Keratinocyte (primary cell): ENCODE results near the gene FAM47C. TPM values are rescaled to one million over a fixed set of nuclear protein-coding genes. Genes with fewer than 3 reads are reported as not detected.
"Not testable (repeated sequence)": the region's sequence is repeated elsewhere in the genome, so short reads cannot be mapped to it uniquely, and the experiment has no call there.

Source experiments
- DNase-seq: peaks from one replicate; pipeline ENCODE4 v3.0.0-alpha.2; 2011; ENCODE audit warnings: low read depth, missing footprints, low spot score
- FAIRE-seq: peaks from 2 replicates; lab custom pipeline; 2011; peaks lifted over from hg19 to GRCh38; lab: Jason Lieb, UNC
- H2AFZ ChIP-seq: 2 replicates; pipeline ENCODE4 v1.6.0; 2012; ENCODE audit warnings: low read length, control low read depth, inconsistent platforms; ENCODE audit not compliant: control insufficient read depth
- H3K27ac ChIP-seq: 2 replicates; pipeline ENCODE4 v1.5.1; 2011; ENCODE audit warnings: low read length; ENCODE audit not compliant: control insufficient read depth, insufficient read depth
- H3K27me3 ChIP-seq: 3 replicates; pipeline ENCODE4 v1.6.0; 2011; ENCODE audit warnings: low read length; ENCODE audit not compliant: control insufficient read depth, insufficient read depth; ENCODE audit errors: extremely low read depth
- H3K36me3 ChIP-seq, 2 experiments: 2 replicates in 1 of 2; 3 replicates in 1 of 2; pipeline ENCODE4 v1.5.1; 2011; ENCODE audit warnings: low read length in 2 of 2, mild to moderate bottlenecking in 1 of 2; ENCODE audit not compliant: control insufficient read depth in 2 of 2, insufficient read depth in 2 of 2; ENCODE audit errors: extremely low read depth in 1 of 2
- H3K4me1 ChIP-seq: 3 replicates; pipeline ENCODE4 v1.5.1; 2011; ENCODE audit warnings: low read length; ENCODE audit not compliant: control insufficient read depth, insufficient read depth; ENCODE audit errors: extremely low read depth
- H3K4me2 ChIP-seq: 3 replicates; pipeline ENCODE4 v1.6.0; 2011; ENCODE audit warnings: low read depth, low read length; ENCODE audit not compliant: control insufficient read depth, insufficient read depth; ENCODE audit errors: extremely low read depth
- H3K4me3 ChIP-seq, 3 experiments: fragments of 200-600 bp in 1 of 3; sonication (generic) in 1 of 3; 2 replicates in 2 of 3; 3 replicates in 1 of 3; pipeline ENCODE4 v1.5.1; 2011 to 2016; ENCODE audit warnings: low read length in 3 of 3, mild to moderate bottlenecking in 3 of 3, control low read depth in 2 of 3, inconsistent platforms in 1 of 3, low read depth in 1 of 3, mixed read lengths in 1 of 3, mixed run types in 1 of 3, moderate library complexity in 1 of 3; ENCODE audit not compliant: control insufficient read depth in 2 of 3, insufficient read depth in 2 of 3; ENCODE audit errors: extremely low read depth in 1 of 3
- H3K79me2 ChIP-seq: 2 replicates; pipeline ENCODE4 v1.6.0; 2012; ENCODE audit warnings: low read length; ENCODE audit not compliant: control insufficient read depth, insufficient read depth
- H3K9ac ChIP-seq: 3 replicates; pipeline ENCODE4 v1.6.0; 2011; ENCODE audit warnings: low read length; ENCODE audit not compliant: control insufficient read depth, insufficient read depth; ENCODE audit errors: extremely low read depth
- H3K9me1 ChIP-seq: 3 replicates; pipeline ENCODE4 v1.6.0; 2011; ENCODE audit warnings: low read length; ENCODE audit not compliant: control insufficient read depth, insufficient read depth; ENCODE audit errors: extremely low read depth
- H3K9me3 ChIP-seq: 2 replicates; pipeline ENCODE4 v1.5.1; 2012; ENCODE audit warnings: low read depth, low read length; ENCODE audit not compliant: control insufficient read depth
- H4K20me1 ChIP-seq: 3 replicates; pipeline ENCODE4 v1.6.0; 2011; ENCODE audit warnings: low read length; ENCODE audit not compliant: control insufficient read depth, insufficient read depth; ENCODE audit errors: extremely low read depth
- EZH2 ChIP-seq: IDR thresholded peaks from one replicate; pipeline ENCODE4 v1.6.1; 2012; ENCODE audit warnings: inconsistent platforms, mild to moderate bottlenecking, low read length, moderate library complexity
- dilution Hi-C: fragments of 300-500 bp; cut with MboI; formaldehyde crosslinking; loops from one replicate; pipeline ENCODE4 v1.7.0; 2020; ENCODE audit warnings: low sequenced_read_pairs; ENCODE audit not compliant: extremely low pct_ligation_motif_present
- polyA plus RNA-seq, 5 experiments: library from polyadenylated mRNA; depleted of rRNA in 3 of 5; stranded (reverse) in 3 of 5; stranded (forward) in 1 of 5; unstranded in 1 of 5; fragments of >200 nt; gene quantifications; 1 replicate in 1 of 5; 2 replicates in 3 of 5; 3 replicates in 1 of 5; pipeline versions ENCODE4 v1.2.1 to v1.2.3, GENCODE V29; 2011 to 2012; ENCODE audit warnings: missing spikeins in 2 of 5, low read depth in 1 of 5, low replicate concordance in 1 of 5
- TF ChIP-seq, protein P1 (sequence below), 3 experiments: IDR thresholded peaks in 1 of 3; conservative IDR thresholded peaks in 1 of 3; optimal IDR thresholded peaks in 1 of 3; 2 replicates in 2 of 3; 3 replicates in 1 of 3; pipeline versions ENCODE3 to v1.5.1; 2011; ENCODE audit warnings: low read length in 3 of 3, mild to moderate bottlenecking in 3 of 3, moderate library complexity in 2 of 3, control low read depth in 1 of 3, inconsistent platforms in 1 of 3; ENCODE audit not compliant: insufficient read depth in 2 of 3; ENCODE audit errors: extremely low read depth in 1 of 3

Gene FAM47C
- polyA plus RNA-seq, 1 donor (not counting 4 experiments of a cell fraction or from before 2014, with no cell fraction given): not detected

DNA sequence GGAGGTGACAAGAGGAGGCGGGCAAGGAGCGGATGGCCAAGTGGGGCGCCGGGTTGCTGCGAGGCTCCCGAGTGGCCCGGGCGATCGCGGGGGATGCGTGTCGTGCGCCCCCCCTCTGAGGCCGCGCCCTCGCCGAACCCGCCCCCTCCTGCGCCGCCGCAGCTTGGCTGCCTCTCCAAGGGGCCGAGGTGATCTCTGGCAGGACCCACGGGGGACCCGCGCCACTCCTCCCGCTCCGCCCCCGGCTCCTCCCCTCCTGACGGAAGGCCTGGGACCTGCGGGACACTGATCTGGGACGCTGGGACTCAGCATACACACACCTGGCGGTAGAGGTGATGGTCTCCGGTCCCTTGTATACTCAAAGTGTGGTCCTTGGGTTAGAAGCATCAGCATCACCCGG is 21.9 kb upstream of the FAM47C start:
- H3K4me2 ChIP-seq: no peak overlapping the region
- no peaks in the 10 kb centered on the region for H3K9me3 ChIP-seq
- no peak overlapping the region for H2AFZ ChIP-seq
- no peak overlapping the region for H3K4me3 ChIP-seq
- FAIRE-seq (no peak), DNase-seq (no peak)
- H3K9me1 ChIP-seq: no peaks in the 10 kb centered on the region
- no peaks in the 10 kb centered on the region for H4K20me1 ChIP-seq
- no peaks in the 10 kb centered on the region for H3K79me2 ChIP-seq
- no peaks in the 10 kb centered on the region for H3K4me1 ChIP-seq
- H3K36me3 ChIP-seq: no peaks in the 10 kb centered on the region
- dilution Hi-C loops: no loop called here
- H3K27me3 ChIP-seq: peaks cover 8% of the 10 kb centered on the region
- TF ChIP-seq, protein P1, sequence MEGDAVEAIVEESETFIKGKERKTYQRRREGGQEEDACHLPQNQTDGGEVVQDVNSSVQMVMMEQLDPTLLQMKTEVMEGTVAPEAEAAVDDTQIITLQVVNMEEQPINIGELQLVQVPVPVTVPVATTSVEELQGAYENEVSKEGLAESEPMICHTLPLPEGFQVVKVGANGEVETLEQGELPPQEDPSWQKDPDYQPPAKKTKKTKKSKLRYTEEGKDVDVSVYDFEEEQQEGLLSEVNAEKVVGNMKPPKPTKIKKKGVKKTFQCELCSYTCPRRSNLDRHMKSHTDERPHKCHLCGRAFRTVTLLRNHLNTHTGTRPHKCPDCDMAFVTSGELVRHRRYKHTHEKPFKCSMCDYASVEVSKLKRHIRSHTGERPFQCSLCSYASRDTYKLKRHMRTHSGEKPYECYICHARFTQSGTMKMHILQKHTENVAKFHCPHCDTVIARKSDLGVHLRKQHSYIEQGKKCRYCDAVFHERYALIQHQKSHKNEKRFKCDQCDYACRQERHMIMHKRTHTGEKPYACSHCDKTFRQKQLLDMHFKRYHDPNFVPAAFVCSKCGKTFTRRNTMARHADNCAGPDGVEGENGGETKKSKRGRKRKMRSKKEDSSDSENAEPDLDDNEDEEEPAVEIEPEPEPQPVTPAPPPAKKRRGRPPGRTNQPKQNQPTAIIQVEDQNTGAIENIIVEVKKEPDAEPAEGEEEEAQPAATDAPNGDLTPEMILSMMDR (optimal IDR thresholded peaks at IDR 0.05 in 1 of 3, IDR thresholded peaks at IDR 0.05 in 1 of 3, conservative IDR thresholded peaks at IDR 0.05 in 1 of 3; ENCODE audit: extremely low read depth in 1 of 3, insufficient read depth in 2 of 3, low read length in 3 of 3): no peak
- no peak for TF ChIP-seq EZH2
- H3K9ac ChIP-seq: no peak overlapping the region
- no peak overlapping the region for H3K27ac ChIP-seq

DNA sequence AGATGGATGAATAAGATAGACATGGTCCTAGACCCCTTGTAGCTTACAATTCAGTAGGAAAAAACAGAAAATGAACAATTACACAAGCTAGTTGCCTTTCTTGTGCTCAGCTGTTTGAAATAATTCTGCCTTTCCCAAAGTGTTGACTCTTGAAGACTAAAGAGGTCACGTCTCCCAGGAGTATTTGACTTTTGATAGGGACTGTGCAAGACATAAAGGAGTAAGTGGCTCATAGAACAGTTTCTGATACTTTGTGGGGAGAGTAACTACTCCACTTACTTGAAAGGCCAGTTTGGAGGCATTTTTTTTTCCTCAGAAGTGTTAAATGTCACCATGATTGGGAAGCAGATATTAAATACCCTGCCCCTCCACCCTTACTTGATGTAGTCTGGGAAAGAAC is 21.0 kb upstream of the FAM47C start:
- H3K9me3 ChIP-seq, H3K27me3 ChIP-seq, H3K4me1 ChIP-seq, H3K36me3 ChIP-seq, H3K79me2 ChIP-seq, H2AFZ ChIP-seq, H3K4me2 ChIP-seq, dilution Hi-C loops, DNase-seq, H4K20me1 ChIP-seq, H3K9ac ChIP-seq, H3K27ac ChIP-seq, H3K4me3 ChIP-seq, H3K9me1 ChIP-seq: not testable (repeated sequence)
- peak; percentile 48 for FAIRE-seq

DNA sequence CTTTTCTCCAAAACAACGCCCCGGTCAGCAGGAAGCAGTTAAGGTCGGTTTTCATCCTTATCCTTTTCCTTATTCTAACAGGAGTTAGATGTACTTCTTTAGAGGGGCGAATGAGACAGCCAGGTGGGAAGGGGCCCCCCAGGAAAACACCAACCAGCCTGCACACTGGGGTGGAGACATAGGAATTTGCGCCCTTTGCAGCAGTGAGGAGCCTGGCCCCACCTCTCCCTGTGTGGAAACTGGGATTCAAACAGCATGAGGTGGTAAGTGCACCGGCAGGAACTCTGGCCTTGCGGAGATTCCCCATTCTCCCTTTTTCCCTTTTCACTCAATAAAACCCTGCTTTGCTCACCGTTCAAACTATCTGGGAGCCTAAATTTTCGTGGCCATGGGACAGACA is 8.0 kb upstream of the FAM47C start:
- TF ChIP-seq, protein P1 (optimal IDR thresholded peaks at IDR 0.05 in 1 of 3, IDR thresholded peaks at IDR 0.05 in 1 of 3, conservative IDR thresholded peaks at IDR 0.05 in 1 of 3; ENCODE audit: extremely low read depth in 1 of 3, insufficient read depth in 2 of 3, low read length in 3 of 3): no peak
- TF ChIP-seq EZH2: no peak
- FAIRE-seq (no peak), DNase-seq (no peak)
- Histone ChIP-seq H2AFZ (no peak overlapping the region), H3K9ac (no peak overlapping the region), H3K4me3 (no peak overlapping the region), H3K4me1 (no peaks in the 10 kb centered on the region), H3K27ac (no peak overlapping the region), H3K79me2 (no peaks in the 10 kb centered on the region), H3K9me3 (no peaks in the 10 kb centered on the region), H3K36me3 (no peaks in the 10 kb centered on the region), H3K9me1 (no peaks in the 10 kb centered on the region), H3K4me2 (no peak overlapping the region), H4K20me1 (no peaks in the 10 kb centered on the region), H3K27me3 (no peaks in the 10 kb centered on the region)
- dilution Hi-C loops: no loop called here
